OCI-LY1 (cell line): ENCODE measurements around the gene RALB.

Experiments
- EZH2 ChIP-seq: fragments of 200-600 bp; sonication (generic), shearing (Covaris generic); IDR thresholded peaks from 2 replicates; pipeline ENCODE4 v1.8.0; 2017; ENCODE audit warnings: borderline replicate concordance, mixed run types, mild to moderate bottlenecking, antibody characterized with exemption, low read length, moderate library complexity, mixed read lengths
- TF ChIP-seq, protein P1 (sequence below): fragments of 200-600 bp; sonication (generic), shearing (Covaris generic); IDR thresholded peaks from 2 replicates; pipeline ENCODE4 v1.5.1; 2017; ENCODE audit warnings: mild to moderate bottlenecking, antibody characterized with exemption, low read length, moderate library complexity, mixed read lengths

DNA sequence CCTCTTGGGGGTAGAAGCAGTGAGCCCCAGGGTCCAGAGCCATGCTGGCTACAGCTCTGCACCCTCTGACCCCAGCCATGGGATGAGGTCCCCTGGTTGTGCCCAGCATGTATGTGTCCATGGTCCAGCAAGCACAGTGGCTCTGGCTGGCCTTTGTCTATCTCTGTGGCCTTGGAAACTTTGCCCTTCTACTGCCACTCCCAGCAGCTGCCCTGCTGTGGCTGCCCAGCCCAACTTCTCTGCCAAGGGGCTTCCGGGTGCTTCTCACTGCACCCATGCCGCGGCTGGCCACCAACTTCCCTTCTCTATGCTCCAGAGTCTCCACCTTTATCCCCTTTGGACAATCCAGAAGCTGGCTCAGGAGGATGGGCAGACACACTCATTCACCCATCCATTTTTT, 48.2 kb upstream of the RALB start:
- TF ChIP-seq, protein P1, sequence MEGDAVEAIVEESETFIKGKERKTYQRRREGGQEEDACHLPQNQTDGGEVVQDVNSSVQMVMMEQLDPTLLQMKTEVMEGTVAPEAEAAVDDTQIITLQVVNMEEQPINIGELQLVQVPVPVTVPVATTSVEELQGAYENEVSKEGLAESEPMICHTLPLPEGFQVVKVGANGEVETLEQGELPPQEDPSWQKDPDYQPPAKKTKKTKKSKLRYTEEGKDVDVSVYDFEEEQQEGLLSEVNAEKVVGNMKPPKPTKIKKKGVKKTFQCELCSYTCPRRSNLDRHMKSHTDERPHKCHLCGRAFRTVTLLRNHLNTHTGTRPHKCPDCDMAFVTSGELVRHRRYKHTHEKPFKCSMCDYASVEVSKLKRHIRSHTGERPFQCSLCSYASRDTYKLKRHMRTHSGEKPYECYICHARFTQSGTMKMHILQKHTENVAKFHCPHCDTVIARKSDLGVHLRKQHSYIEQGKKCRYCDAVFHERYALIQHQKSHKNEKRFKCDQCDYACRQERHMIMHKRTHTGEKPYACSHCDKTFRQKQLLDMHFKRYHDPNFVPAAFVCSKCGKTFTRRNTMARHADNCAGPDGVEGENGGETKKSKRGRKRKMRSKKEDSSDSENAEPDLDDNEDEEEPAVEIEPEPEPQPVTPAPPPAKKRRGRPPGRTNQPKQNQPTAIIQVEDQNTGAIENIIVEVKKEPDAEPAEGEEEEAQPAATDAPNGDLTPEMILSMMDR = no peak
- no peak for TF ChIP-seq EZH2
